GM23248 (cell line): ENCODE measurements around the gene KIF9.
"Not testable (repeated sequence)": the region's sequence is repeated elsewhere in the genome, so short reads cannot be mapped to it uniquely, and the experiment has no call there.

ENCODE experiments used
- EZH2 ChIP-seq: fragments of 200-600 bp; sonication (generic); IDR thresholded peaks from 2 replicates; pipeline ENCODE4 v1.6.1; 2018; ENCODE audit warnings: antibody characterized with exemption, mild to moderate bottlenecking; ENCODE audit not compliant: insufficient read depth, poor library complexity, severe bottlenecking
- EZH2phosphoT487 ChIP-seq: fragments of 200-600 bp; sonication (generic); IDR thresholded peaks from 2 replicates; pipeline ENCODE4 v1.6.1; 2018; ENCODE audit warnings: antibody characterized with exemption, moderate library complexity, mild to moderate bottlenecking, low read depth; ENCODE audit not compliant: insufficient read depth

- not testable (repeated sequence) for TF ChIP-seq EZH2phosphoT487, EZH2
Measured at GRCh38 chr3:47316151-47316550, 33.6 kb upstream of the KIF9 start.
